Activated naive CD4-positive, alpha-beta T cell treated with anti-CD3 and anti-CD28 coated beads, Interleukin-2, amount 50 U/mL, for 24 hours (primary cell): Measurements from ENCODE around the gene KCTD20.

Experiments used
- H3K27ac Mint-ChIP-seq: one replicate; pipeline ENCODE4 v1.8.0; 2021; ENCODE audit warnings: mild to moderate bottlenecking, mixed read lengths
- H3K27me3 Mint-ChIP-seq: one replicate; pipeline ENCODE4 v1.8.0; 2021; ENCODE audit warnings: mixed read lengths
- H3K36me3 Mint-ChIP-seq: one replicate; pipeline ENCODE4 v1.8.0; 2021; ENCODE audit warnings: mixed read lengths
- H3K4me1 Mint-ChIP-seq: one replicate; pipeline ENCODE4 v1.8.0; 2021; ENCODE audit warnings: mixed read lengths
- H3K4me3 Mint-ChIP-seq: one replicate; pipeline ENCODE4 v1.8.0; 2021; ENCODE audit warnings: mild to moderate bottlenecking, mixed read lengths
- H3K9me3 Mint-ChIP-seq: one replicate; pipeline ENCODE4 v1.8.0; 2021; ENCODE audit warnings: mixed read lengths

The KCTD20 gene

GRCh38 chr6:36501686-36502085 lies 58.9 kb downstream of the KCTD20 start:
- Mint-ChIP-seq H3K9me3 (no peaks in the 10 kb centered on the region), H3K27ac (peak overlapping the region; percentile 14), H3K27me3 (no peaks in the 10 kb centered on the region), H3K4me3 (no peak overlapping the region), H3K4me1 (peaks cover 43% of the 10 kb centered on the region), H3K36me3 (peaks cover 19% of the 10 kb centered on the region)

GRCh38 chr6:36504181-36504580 lies 61.4 kb downstream of the KCTD20 start:
- Mint-ChIP-seq H3K27me3 (no peaks in the 10 kb centered on the region), H3K36me3 (peaks cover 11% of the 10 kb centered on the region), H3K27ac (peak overlapping the region; percentile 67), H3K4me1 (peaks cover 50% of the 10 kb centered on the region), H3K9me3 (no peaks in the 10 kb centered on the region), H3K4me3 (no peak overlapping the region)

GRCh38 chr6:36504982-36505381 lies 62.2 kb downstream of the KCTD20 start:
- H3K4me3 Mint-ChIP-seq = no peak overlapping the region

GRCh38 chr6:36505744-36506534 lies 63.1 kb downstream of the KCTD20 start:
- Mint-ChIP-seq H3K36me3 (peaks cover 14% of the 10 kb centered on the region), H3K4me3 (peak overlapping the region; percentile 43), H3K27ac (peak overlapping the region; percentile 85), H3K4me1 (peaks cover 43% of the 10 kb centered on the region), H3K9me3 (no peaks in the 10 kb centered on the region), H3K27me3 (no peaks in the 10 kb centered on the region)

More at GRCh38 chr6:36504982-36505381, 62.2 kb downstream of the KCTD20 start:
- no peaks in the 10 kb centered on the region for H3K27me3 Mint-ChIP-seq
- H3K4me1 Mint-ChIP-seq = peaks cover 43% of the 10 kb centered on the region
- no peaks in the 10 kb centered on the region for H3K9me3 Mint-ChIP-seq
- H3K36me3 Mint-ChIP-seq = peaks cover 9% of the 10 kb centered on the region
- H3K27ac Mint-ChIP-seq = peak overlapping the region; percentile 85

- H3K4me1 Mint-ChIP-seq = peaks cover 43% of the 10 kb centered on the region
- H3K9me3 Mint-ChIP-seq = no peaks in the 10 kb centered on the region
- H3K27ac Mint-ChIP-seq = peak overlapping the region; percentile 85
- peaks cover 13% of the 10 kb centered on the region for H3K36me3 Mint-ChIP-seq
- no peaks in the 10 kb centered on the region for H3K27me3 Mint-ChIP-seq
- H3K4me3 Mint-ChIP-seq = peak overlapping the region; percentile 43
Observed at GRCh38 chr6:36506611-36507010, 63.8 kb downstream of the KCTD20 start.

- Mint-ChIP-seq H3K4me3 (no peak overlapping the region), H3K27me3 (no peaks in the 10 kb centered on the region), H3K9me3 (no peaks in the 10 kb centered on the region), H3K27ac (no peak overlapping the region), H3K36me3 (peaks cover 16% of the 10 kb centered on the region), H3K4me1 (peaks cover 42% of the 10 kb centered on the region)
Observed at GRCh38 chr6:36508532-36508931, 65.7 kb downstream of the KCTD20 start.

GRCh38 chr6:36510365-36510764 lies 67.6 kb downstream of the KCTD20 start:
- no peaks in the 10 kb centered on the region for H3K27me3 Mint-ChIP-seq
- no peak overlapping the region for H3K27ac Mint-ChIP-seq
- peaks cover 10% of the 10 kb centered on the region for H3K36me3 Mint-ChIP-seq

GRCh38 chr6:36514554-36515456 lies 72.0 kb downstream of the KCTD20 start:
- Mint-ChIP-seq H3K9me3 (no peaks in the 10 kb centered on the region), H3K4me1 (peaks cover 40% of the 10 kb centered on the region), H3K4me3 (no peak overlapping the region), H3K36me3 (peaks cover 14% of the 10 kb centered on the region), H3K27me3 (no peaks in the 10 kb centered on the region), H3K27ac (no peak overlapping the region)

More at GRCh38 chr6:36510365-36510764, 67.6 kb downstream of the KCTD20 start:
- Mint-ChIP-seq H3K9me3 (no peaks in the 10 kb centered on the region), H3K4me1 (peaks cover 36% of the 10 kb centered on the region), H3K4me3 (no peak overlapping the region)

- H3K27ac Mint-ChIP-seq = peak overlapping the region; percentile 5
Observed at GRCh38 chr6:36515844-36516243, 73.0 kb downstream of the KCTD20 start.

GRCh38 chr6:36516559-36516958 lies 73.8 kb downstream of the KCTD20 start:
- Mint-ChIP-seq H3K27ac (peak overlapping the region; percentile 5), H3K36me3 (peaks cover 18% of the 10 kb centered on the region)

More at GRCh38 chr6:36515844-36516243, 73.0 kb downstream of the KCTD20 start:
- H3K9me3 Mint-ChIP-seq = no peaks in the 10 kb centered on the region
- H3K4me3 Mint-ChIP-seq = no peak overlapping the region
- H3K27me3 Mint-ChIP-seq = no peaks in the 10 kb centered on the region
- peaks cover 50% of the 10 kb centered on the region for H3K4me1 Mint-ChIP-seq
- peaks cover 16% of the 10 kb centered on the region for H3K36me3 Mint-ChIP-seq

GRCh38 chr6:36516988-36517387 lies 74.2 kb downstream of the KCTD20 start:
- Mint-ChIP-seq H3K27ac (peak overlapping the region; percentile 30), H3K36me3 (peaks cover 17% of the 10 kb centered on the region)

More at GRCh38 chr6:36516559-36516958, 73.8 kb downstream of the KCTD20 start:
- Mint-ChIP-seq H3K27me3 (no peaks in the 10 kb centered on the region), H3K9me3 (no peaks in the 10 kb centered on the region), H3K4me3 (no peak overlapping the region), H3K4me1 (peaks cover 50% of the 10 kb centered on the region)

GRCh38 chr6:36517408-36517807 lies 74.6 kb downstream of the KCTD20 start:
- Mint-ChIP-seq H3K27me3 (no peaks in the 10 kb centered on the region), H3K9me3 (no peaks in the 10 kb centered on the region), H3K4me3 (peak overlapping the region; percentile 15), H3K4me1 (peaks cover 50% of the 10 kb centered on the region), H3K27ac (peak overlapping the region; percentile 30), H3K36me3 (peaks cover 14% of the 10 kb centered on the region)

More at GRCh38 chr6:36516988-36517387, 74.2 kb downstream of the KCTD20 start:
- H3K9me3 Mint-ChIP-seq = no peaks in the 10 kb centered on the region
- no peaks in the 10 kb centered on the region for H3K27me3 Mint-ChIP-seq
- H3K4me3 Mint-ChIP-seq = no peak overlapping the region
- H3K4me1 Mint-ChIP-seq = peaks cover 50% of the 10 kb centered on the region

GRCh38 chr6:36519352-36519751 lies 76.6 kb downstream of the KCTD20 start:
- no peaks in the 10 kb centered on the region for H3K9me3 Mint-ChIP-seq
- peaks cover 22% of the 10 kb centered on the region for H3K36me3 Mint-ChIP-seq
- H3K27me3 Mint-ChIP-seq = no peaks in the 10 kb centered on the region
- peak overlapping the region; percentile 91 for H3K27ac Mint-ChIP-seq
- H3K4me1 Mint-ChIP-seq = peaks cover 57% of the 10 kb centered on the region
- H3K4me3 Mint-ChIP-seq = no peak overlapping the region

GRCh38 chr6:36523451-36523850 lies 80.7 kb downstream of the KCTD20 start:
- H3K36me3 Mint-ChIP-seq = peaks cover 30% of the 10 kb centered on the region
- no peak overlapping the region for H3K4me3 Mint-ChIP-seq
- no peaks in the 10 kb centered on the region for H3K9me3 Mint-ChIP-seq
- H3K27ac Mint-ChIP-seq = no peak overlapping the region
- no peaks in the 10 kb centered on the region for H3K27me3 Mint-ChIP-seq
- peaks cover 58% of the 10 kb centered on the region for H3K4me1 Mint-ChIP-seq

- Mint-ChIP-seq H3K36me3 (peaks cover 25% of the 10 kb centered on the region), H3K4me3 (no peak overlapping the region), H3K9me3 (no peaks in the 10 kb centered on the region), H3K4me1 (peaks cover 58% of the 10 kb centered on the region), H3K27me3 (no peaks in the 10 kb centered on the region), H3K27ac (peak overlapping the region; percentile 46)
Observed at GRCh38 chr6:36523936-36524499, 81.2 kb downstream of the KCTD20 start.
